GM23338 (cell line): ENCODE data around the gene GALNT4. TPM values are rescaled to one million over a fixed set of nuclear protein-coding genes. Genes with fewer than 3 reads are reported as not detected.

Experiments
- ATAC-seq: fragments of 200-7000 bp; cut with Tn5 transposase; 3 replicates; pipeline ENCODE4 v1.9.1; 2020
- DNase-seq: peaks from one replicate; pipeline ENCODE4 v3.0.0-alpha.2; 2015; ENCODE audit warnings: low spot score
- H2AFZ ChIP-seq: fragments of 200-600 bp; sonication (generic); 2 replicates; pipeline ENCODE4 v1.8.0; 2016; ENCODE audit warnings: antibody characterized with exemption, mild to moderate bottlenecking, moderate library complexity
- H3F3A ChIP-seq: fragments of 200-600 bp; sonication (generic); replicated peaks from 2 replicates; pipeline ENCODE4 v1.8.0; 2017; ENCODE audit warnings: antibody characterized with exemption, mixed run types, low read depth
- H3K27ac ChIP-seq: fragments of 200-600 bp; sonication (generic); 2 replicates; pipeline ENCODE4 v1.6.1; 2016; ENCODE audit warnings: low read depth
- H3K27me3 ChIP-seq: fragments of 200-600 bp; sonication (generic); 2 replicates; pipeline ENCODE4 v1.8.0; 2016; ENCODE audit warnings: mild to moderate bottlenecking, mixed run types, moderate library complexity; ENCODE audit not compliant: insufficient read depth
- H3K36me3 ChIP-seq: fragments of 200-600 bp; sonication (generic); 2 replicates; pipeline ENCODE4 v1.8.0; 2016; ENCODE audit warnings: mild to moderate bottlenecking; ENCODE audit not compliant: insufficient read depth
- H3K4me1 ChIP-seq: fragments of 200-600 bp; sonication (generic); 2 replicates; pipeline ENCODE4 v1.8.0; 2016; ENCODE audit warnings: mild to moderate bottlenecking, moderate library complexity; ENCODE audit not compliant: insufficient read depth
- H3K4me2 ChIP-seq: fragments of 200-600 bp; sonication (generic); 2 replicates; pipeline ENCODE4 v1.7.1; 2017; ENCODE audit warnings: mixed run types
- H3K4me3 ChIP-seq: fragments of 200-600 bp; sonication (generic); 2 replicates; pipeline ENCODE4 v1.6.1; 2016; ENCODE audit warnings: mixed run types
- H3K79me2 ChIP-seq: fragments of 200-600 bp; sonication (generic); replicated peaks from 2 replicates; pipeline ENCODE4 v1.8.0; 2017; ENCODE audit warnings: mild to moderate bottlenecking; ENCODE audit not compliant: insufficient read depth
- H3K9me2 ChIP-seq: fragments of 200-600 bp; sonication (generic); 2 replicates; pipeline ENCODE4 v1.8.0; 2017; ENCODE audit not compliant: insufficient read depth
- H4K20me1 ChIP-seq: fragments of 200-600 bp; sonication (generic); replicated peaks from 2 replicates; pipeline ENCODE4 v1.8.0; 2017; ENCODE audit warnings: mild to moderate bottlenecking; ENCODE audit not compliant: insufficient read depth
- H3K27ac Mint-ChIP-seq: 2 replicates; pipeline ENCODE4 v1.8.0; 2020; ENCODE audit warnings: inconsistent platforms, mild to moderate bottlenecking, moderate library complexity, mixed read lengths
- H3K27me3 Mint-ChIP-seq: 3 replicates; pipeline ENCODE4 v1.8.0; 2022; ENCODE audit warnings: low read depth, mild to moderate bottlenecking, moderate library complexity, mixed read lengths, inconsistent platforms; ENCODE audit not compliant: insufficient read depth, poor library complexity
- H3K36me3 Mint-ChIP-seq: 3 replicates; pipeline ENCODE4 v1.8.0; 2021; ENCODE audit warnings: low read depth, mild to moderate bottlenecking, inconsistent platforms, moderate library complexity, mixed read lengths
- H3K4me1 Mint-ChIP-seq: 3 replicates; pipeline ENCODE4 v1.8.0; 2020; ENCODE audit warnings: mild to moderate bottlenecking, inconsistent platforms, mixed read lengths
- H3K4me3 Mint-ChIP-seq: 3 replicates; pipeline ENCODE4 v1.8.0; 2021; ENCODE audit warnings: moderate library complexity, mild to moderate bottlenecking, inconsistent platforms, mixed read lengths
- H3K9me3 Mint-ChIP-seq: 3 replicates; pipeline ENCODE4 v1.8.0; 2020; ENCODE audit warnings: moderate library complexity, mild to moderate bottlenecking, inconsistent platforms, mixed read lengths
- CREB1 ChIP-seq: fragments of 250-450 bp; sonication (Bioruptor Pico); IDR thresholded peaks from 2 replicates; pipeline ENCODE4 v1.5.0; 2020; ENCODE audit warnings: low read depth, mild to moderate bottlenecking, moderate library complexity
- JUNB ChIP-seq: IDR thresholded peaks from one replicate; pipeline ENCODE4 v1.6.1; 2016; ENCODE audit warnings: antibody characterized with exemption; ENCODE audit not compliant: unreplicated experiment
- NANOG ChIP-seq: IDR thresholded peaks from 2 replicates; pipeline ENCODE4 v1.6.1; 2016; ENCODE audit warnings: antibody characterized with exemption, borderline replicate concordance
- POLR2AphosphoS5 ChIP-seq: IDR thresholded peaks from 2 replicates; pipeline ENCODE4 v1.6.1; 2016; ENCODE audit warnings: antibody characterized with exemption, low read depth
- STAT1 ChIP-seq: IDR thresholded peaks from one replicate; pipeline ENCODE4 v1.6.1; 2016; ENCODE audit warnings: antibody characterized with exemption; ENCODE audit not compliant: unreplicated experiment
- ZNF331 ChIP-seq: fragments of 250-450 bp; sonication (Bioruptor Pico); IDR thresholded peaks from 2 replicates; pipeline ENCODE4 v1.5.0; 2020; ENCODE audit warnings: low read depth, mild to moderate bottlenecking, moderate library complexity
- ZNF462 ChIP-seq: fragments of 250-450 bp; sonication (Bioruptor Pico); IDR thresholded peaks from 2 replicates; pipeline ENCODE4 v1.5.0; 2020; ENCODE audit warnings: mild to moderate bottlenecking, moderate library complexity
- polyA plus RNA-seq: library from polyadenylated mRNA; unstranded; fragments of >200 nt; fragmentation: Nextera tagmentation; extraction: Ambion mirVana; gene quantifications from 2 replicates; pipeline ENCODE4 v1.2.1, GENCODE V29; 2016
- total RNA-seq: library from RNA; depleted of rRNA; stranded (reverse); fragments of >200 nt; shearing (Covaris generic); gene quantifications from 2 replicates; pipeline ENCODE4 v1.2.3, GENCODE V29; 2014

GALNT4 gene
- total and polyA plus RNA-seq, 2 experiments from 2014 or later = 1.1 to 2.4 TPM

GRCh38 chr12:89486264-89486663 is 38.3 kb downstream of the GALNT4 start:
- no peaks in the 10 kb centered on the region for H3K9me3 Mint-ChIP-seq
- H3K27me3 Mint-ChIP-seq = no peaks in the 10 kb centered on the region
- no peak overlapping the region for H3K4me3 Mint-ChIP-seq
- DNase-seq (no peak), ATAC-seq (peak; percentile 66)
- H2AFZ ChIP-seq = no peak overlapping the region
- no peaks in the 10 kb centered on the region for H3K36me3 Mint-ChIP-seq
- no peaks in the 10 kb centered on the region for H3F3A ChIP-seq
- no peaks in the 10 kb centered on the region for H3K36me3 ChIP-seq
- H3K4me1 Mint-ChIP-seq = peaks cover 7% of the 10 kb centered on the region
- no peak overlapping the region for H3K4me2 ChIP-seq
- TF ChIP-seq STAT1 = no peak
- no peak for TF ChIP-seq ZNF331 (CRISPR knock-in tag)
- peak; percentile 43; the same call in 1 of the 2 replicates for TF ChIP-seq ZNF462 (CRISPR knock-in tag)
- TF ChIP-seq JUNB = no peak
- TF ChIP-seq NANOG = no peak
- H3K27me3 ChIP-seq = no peaks in the 10 kb centered on the region
- no peaks in the 10 kb centered on the region for H4K20me1 ChIP-seq
- peak overlapping the region; percentile 70; the same call in 1 of the 2 replicates for H3K27ac ChIP-seq
- H3K79me2 ChIP-seq = no peaks in the 10 kb centered on the region
- no peaks in the 10 kb centered on the region for H3K9me2 ChIP-seq
- H3K27ac Mint-ChIP-seq = peak overlapping the region; percentile 3; the same call in 1 of the 2 replicates
- peaks cover 7% of the 10 kb centered on the region for H3K4me1 ChIP-seq
- H3K4me3 ChIP-seq = no peak overlapping the region

GRCh38 chr12:89484470-89484869 is 40.1 kb downstream of the GALNT4 start:
- Histone ChIP-seq H3K9me2 (no peaks in the 10 kb centered on the region), H3K27me3 (no peaks in the 10 kb centered on the region), H3K4me1 (peaks cover 7% of the 10 kb centered on the region), H3K79me2 (no peaks in the 10 kb centered on the region), H2AFZ (no peak overlapping the region), H3F3A (no peaks in the 10 kb centered on the region), H3K4me2 (no peak overlapping the region), H4K20me1 (no peaks in the 10 kb centered on the region), H3K36me3 (no peaks in the 10 kb centered on the region), H3K27ac (no peak overlapping the region), H3K4me3 (no peak overlapping the region)
- no peaks in the 10 kb centered on the region for H3K36me3 Mint-ChIP-seq
- no peak for DNase-seq
- no peak overlapping the region for H3K4me3 Mint-ChIP-seq
- TF ChIP-seq ZNF331 (CRISPR knock-in tag) = no peak
- TF ChIP-seq JUNB = no peak
- TF ChIP-seq POLR2AphosphoS5 = no peak
- TF ChIP-seq CREB1 (CRISPR knock-in tag) = no peak
- no peak for ATAC-seq
- H3K27ac Mint-ChIP-seq = no peak overlapping the region
- no peaks in the 10 kb centered on the region for H3K9me3 Mint-ChIP-seq
- no peaks in the 10 kb centered on the region for H3K27me3 Mint-ChIP-seq
- peaks cover 7% of the 10 kb centered on the region for H3K4me1 Mint-ChIP-seq
